ENCODE data around the gene PLAC1.

GRCh38 chrX:134679221-134679620 lies 20.9 kb upstream of the PLAC1 start:
- TF ChIP-seq POLR2AphosphoS5 (IDR thresholded peaks at IDR 0.05) = no peak
- TF ChIP-seq, protein P1, sequence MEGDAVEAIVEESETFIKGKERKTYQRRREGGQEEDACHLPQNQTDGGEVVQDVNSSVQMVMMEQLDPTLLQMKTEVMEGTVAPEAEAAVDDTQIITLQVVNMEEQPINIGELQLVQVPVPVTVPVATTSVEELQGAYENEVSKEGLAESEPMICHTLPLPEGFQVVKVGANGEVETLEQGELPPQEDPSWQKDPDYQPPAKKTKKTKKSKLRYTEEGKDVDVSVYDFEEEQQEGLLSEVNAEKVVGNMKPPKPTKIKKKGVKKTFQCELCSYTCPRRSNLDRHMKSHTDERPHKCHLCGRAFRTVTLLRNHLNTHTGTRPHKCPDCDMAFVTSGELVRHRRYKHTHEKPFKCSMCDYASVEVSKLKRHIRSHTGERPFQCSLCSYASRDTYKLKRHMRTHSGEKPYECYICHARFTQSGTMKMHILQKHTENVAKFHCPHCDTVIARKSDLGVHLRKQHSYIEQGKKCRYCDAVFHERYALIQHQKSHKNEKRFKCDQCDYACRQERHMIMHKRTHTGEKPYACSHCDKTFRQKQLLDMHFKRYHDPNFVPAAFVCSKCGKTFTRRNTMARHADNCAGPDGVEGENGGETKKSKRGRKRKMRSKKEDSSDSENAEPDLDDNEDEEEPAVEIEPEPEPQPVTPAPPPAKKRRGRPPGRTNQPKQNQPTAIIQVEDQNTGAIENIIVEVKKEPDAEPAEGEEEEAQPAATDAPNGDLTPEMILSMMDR (IDR thresholded peaks at IDR 0.05) = no peak
